Neural progenitor cell (in vitro differentiated cells): ENCODE data around the gene PTPRC. TPM values are rescaled to one million over a fixed set of nuclear protein-coding genes. Genes with fewer than 3 reads are reported as not detected.

Source experiments
- DNase-seq: peaks from one replicate; pipeline ENCODE4 v3.0.0-alpha.2; 2016; ENCODE audit warnings: low spot score
- H2AFZ ChIP-seq: fragments of 200-600 bp; sonication (generic); replicated peaks from 2 replicates; pipeline ENCODE4 v1.6.1; 2016; ENCODE audit warnings: antibody characterized with exemption
- H3F3A ChIP-seq: fragments of 200-600 bp; sonication (generic); 2 replicates; pipeline ENCODE4 v1.6.1; 2016; ENCODE audit warnings: antibody characterized with exemption, low read depth
- H3K27ac ChIP-seq: fragments of 200-600 bp; sonication (generic); 2 replicates; pipeline ENCODE4 v1.5.1; 2016; ENCODE audit warnings: mild to moderate bottlenecking
- H3K27me3 ChIP-seq: fragments of 200-600 bp; sonication (generic); 2 replicates; pipeline ENCODE4 v1.6.1; 2016; ENCODE audit warnings: mild to moderate bottlenecking, moderate library complexity
- H3K36me3 ChIP-seq: fragments of 200-600 bp; sonication (generic); 2 replicates; pipeline ENCODE4 v1.5.1; 2016
- H3K4me1 ChIP-seq: fragments of 200-600 bp; sonication (generic); 2 replicates; pipeline ENCODE4 v1.6.1; 2016; ENCODE audit warnings: mixed run types
- H3K4me2 ChIP-seq: fragments of 200-600 bp; sonication (generic); 2 replicates; pipeline ENCODE4 v1.6.1; 2016
- H3K4me3 ChIP-seq: fragments of 200-600 bp; sonication (generic); 2 replicates; pipeline ENCODE4 v1.5.1; 2016
- H3K79me2 ChIP-seq: fragments of 200-600 bp; sonication (generic); 2 replicates; pipeline ENCODE4 v1.6.1; 2016; ENCODE audit warnings: low read depth
- H3K9ac ChIP-seq: fragments of 200-600 bp; sonication (generic); 2 replicates; pipeline ENCODE4 v1.6.1; 2016
- H3K9me3 ChIP-seq: fragments of 200-600 bp; sonication (generic); 2 replicates; pipeline ENCODE4 v1.5.1; 2016; ENCODE audit warnings: low read depth
- H4K20me1 ChIP-seq: fragments of 200-600 bp; sonication (generic); 2 replicates; pipeline ENCODE4 v1.6.1; 2016; ENCODE audit warnings: low read depth
- H3K27ac Mint-ChIP-seq: 3 replicates; pipeline ENCODE4 v1.8.0; 2021; ENCODE audit warnings: mixed read lengths
- H3K27me3 Mint-ChIP-seq: 2 replicates; pipeline ENCODE4 v1.8.0; 2022; ENCODE audit warnings: low read depth, mild to moderate bottlenecking, inconsistent platforms, moderate library complexity, mixed read lengths; ENCODE audit not compliant: insufficient read depth
- H3K36me3 Mint-ChIP-seq: 3 replicates; pipeline ENCODE4 v1.8.0; 2021; ENCODE audit warnings: mixed read lengths
- H3K4me1 Mint-ChIP-seq: 3 replicates; pipeline ENCODE4 v1.8.0; 2021; ENCODE audit warnings: mixed read lengths
- H3K4me3 Mint-ChIP-seq: 3 replicates; pipeline ENCODE4 v1.8.0; 2021; ENCODE audit warnings: mild to moderate bottlenecking, moderate library complexity, mixed read lengths
- H3K9me3 Mint-ChIP-seq: 3 replicates; pipeline ENCODE4 v1.8.0; 2020; ENCODE audit warnings: mixed read lengths
- CTCF ChIP-seq: fragments of 200-600 bp; sonication (generic); IDR thresholded peaks from 2 replicates; pipeline ENCODE4 v1.5.1; 2017; ENCODE audit warnings: antibody characterized with exemption, mild to moderate bottlenecking
- EZH2 ChIP-seq: fragments of 200-600 bp; sonication (generic); IDR thresholded peaks from 2 replicates; pipeline ENCODE4 v1.6.1; 2017; ENCODE audit warnings: antibody characterized with exemption, mild to moderate bottlenecking, moderate library complexity
- EZH2phosphoT487 ChIP-seq: fragments of 200-600 bp; sonication (generic); IDR thresholded peaks from 2 replicates; pipeline ENCODE4 v1.6.1; 2017; ENCODE audit warnings: antibody characterized with exemption
- total RNA-seq: library from RNA; depleted of rRNA; stranded (reverse); fragments of >200 nt; gene quantifications from 2 replicates; pipeline ENCODE4 v1.2.3, GENCODE V29; 2015; ENCODE audit warnings: low replicate concordance

Gene PTPRC
- total RNA-seq, 1 donor from 2014 or later, result not detected

GRCh38 chr1:198693321-198693720, 54.5 kb downstream of the PTPRC start:
- no peaks in the 10 kb centered on the region for H3F3A ChIP-seq
- H3K4me2 ChIP-seq, result no peak overlapping the region
- H3K4me1 Mint-ChIP-seq, result no peaks in the 10 kb centered on the region
- no peak overlapping the region for H3K9ac ChIP-seq
- no peak for DNase-seq
- H3K4me1 ChIP-seq, result no peaks in the 10 kb centered on the region
- no peak overlapping the region for H3K27ac Mint-ChIP-seq
- H2AFZ ChIP-seq, result no peak overlapping the region
- no peaks in the 10 kb centered on the region for H3K36me3 ChIP-seq
- no peak overlapping the region for H3K27ac ChIP-seq
- H3K79me2 ChIP-seq, result no peaks in the 10 kb centered on the region
- H3K4me3 ChIP-seq, result no peak overlapping the region
- no peak for TF ChIP-seq EZH2
- no peaks in the 10 kb centered on the region for H3K9me3 ChIP-seq
- no peaks in the 10 kb centered on the region for H4K20me1 ChIP-seq
- H3K27me3 ChIP-seq, result no peaks in the 10 kb centered on the region
- H3K36me3 Mint-ChIP-seq, result no peaks in the 10 kb centered on the region
- H3K4me3 Mint-ChIP-seq, result no peak overlapping the region
- no peaks in the 10 kb centered on the region for H3K9me3 Mint-ChIP-seq
- peaks cover 2% of the 10 kb centered on the region for H3K27me3 Mint-ChIP-seq

GRCh38 chr1:198694542-198694941, 55.7 kb downstream of the PTPRC start:
- Histone ChIP-seq H3K27me3 (no peaks in the 10 kb centered on the region), H3F3A (no peaks in the 10 kb centered on the region), H3K27ac (no peak overlapping the region), H4K20me1 (no peaks in the 10 kb centered on the region), H3K9me3 (no peaks in the 10 kb centered on the region), H3K79me2 (no peaks in the 10 kb centered on the region), H3K9ac (no peak overlapping the region), H3K36me3 (no peaks in the 10 kb centered on the region), H3K4me2 (no peak overlapping the region), H3K4me3 (no peak overlapping the region), H2AFZ (no peak overlapping the region), H3K4me1 (peaks cover under 1% of the 10 kb centered on the region)
- Mint-ChIP-seq H3K27ac (no peak overlapping the region), H3K4me3 (no peak overlapping the region), H3K4me1 (peaks cover 3% of the 10 kb centered on the region), H3K27me3 (peaks cover 2% of the 10 kb centered on the region), H3K9me3 (no peaks in the 10 kb centered on the region), H3K36me3 (no peaks in the 10 kb centered on the region)
- TF ChIP-seq EZH2, result no peak
- no peak for TF ChIP-seq CTCF
- no peak for TF ChIP-seq EZH2phosphoT487
- no peak for DNase-seq

GRCh38 chr1:198696211-198696610, 57.4 kb downstream of the PTPRC start:
- H3K27ac Mint-ChIP-seq, result no peak overlapping the region
- Histone ChIP-seq H3K79me2 (no peaks in the 10 kb centered on the region), H2AFZ (no peak overlapping the region), H3K9ac (no peak overlapping the region), H3K27me3 (no peaks in the 10 kb centered on the region), H3F3A (no peaks in the 10 kb centered on the region), H3K4me2 (no peak overlapping the region), H4K20me1 (no peaks in the 10 kb centered on the region), H3K27ac (no peak overlapping the region), H3K9me3 (no peaks in the 10 kb centered on the region), H3K4me1 (peaks cover 15% of the 10 kb centered on the region), H3K36me3 (no peaks in the 10 kb centered on the region), H3K4me3 (no peak overlapping the region)
- peaks cover 2% of the 10 kb centered on the region for H3K27me3 Mint-ChIP-seq
- H3K9me3 Mint-ChIP-seq, result no peaks in the 10 kb centered on the region
- peaks cover 19% of the 10 kb centered on the region for H3K4me1 Mint-ChIP-seq
- H3K36me3 Mint-ChIP-seq, result no peaks in the 10 kb centered on the region
- no peak for DNase-seq
- TF ChIP-seq EZH2phosphoT487 (no peak), EZH2 (no peak), CTCF (no peak)
- no peak overlapping the region for H3K4me3 Mint-ChIP-seq

- H3K27ac ChIP-seq, result no peak overlapping the region
- TF ChIP-seq EZH2 (no peak), CTCF (peak; percentile 92), EZH2phosphoT487 (no peak)
- Mint-ChIP-seq H3K4me1 (peaks cover 31% of the 10 kb centered on the region), H3K36me3 (no peaks in the 10 kb centered on the region), H3K27me3 (no peaks in the 10 kb centered on the region), H3K4me3 (no peak overlapping the region), H3K27ac (no peak overlapping the region), H3K9me3 (no peaks in the 10 kb centered on the region)
- no peaks in the 10 kb centered on the region for H3K9me3 ChIP-seq
- no peak overlapping the region for H3K9ac ChIP-seq
- no peak overlapping the region for H3K4me2 ChIP-seq
- peaks cover 24% of the 10 kb centered on the region for H3K4me1 ChIP-seq
- H3K36me3 ChIP-seq, result no peaks in the 10 kb centered on the region
- no peaks in the 10 kb centered on the region for H3K27me3 ChIP-seq
- H3K4me3 ChIP-seq, result no peak overlapping the region
- no peak overlapping the region for H2AFZ ChIP-seq
- peak; percentile 70 for DNase-seq
- H4K20me1 ChIP-seq, result no peaks in the 10 kb centered on the region
- H3K79me2 ChIP-seq, result no peaks in the 10 kb centered on the region
- no peaks in the 10 kb centered on the region for H3F3A ChIP-seq
Measured at GRCh38 chr1:198699167-198700015, 60.6 kb downstream of the PTPRC start.
